Gastroesophageal sphincter (tissue), 3 donors: ENCODE results near the gene BPIFB6.

Source experiments
- EP300 ChIP-seq: sonication (generic); formaldehyde crosslinking; IDR thresholded peaks from one replicate; pipeline ENCODE4 v1.6.1; 2017; ENCODE audit warnings: antibody characterized with exemption, mild to moderate bottlenecking
- POLR2A ChIP-seq, 2 donors: fragments of 450-650 bp; IDR thresholded peaks; one replicate each; pipeline ENCODE4 v1.6.1; 2017; ENCODE audit warnings: antibody characterized with exemption in 2 of 2, mild to moderate bottlenecking in 2 of 2, moderate library complexity in 1 of 2
- POLR2AphosphoS5 ChIP-seq: sonication (generic); formaldehyde crosslinking; IDR thresholded peaks from one replicate; pipeline ENCODE4 v1.6.1; 2017; ENCODE audit warnings: antibody characterized with exemption
- TF ChIP-seq, protein P1 (sequence below), 4 experiments: fragments of 200-600 bp in 2 of 4; fragments of 450-650 bp in 2 of 4; sonication (generic) in 1 of 4; IDR thresholded peaks; one replicate each; pipeline ENCODE4 v1.5.1; 2017 to 2019; ENCODE audit warnings: antibody characterized with exemption in 4 of 4, mild to moderate bottlenecking in 2 of 4, moderate library complexity in 2 of 4

DNA sequence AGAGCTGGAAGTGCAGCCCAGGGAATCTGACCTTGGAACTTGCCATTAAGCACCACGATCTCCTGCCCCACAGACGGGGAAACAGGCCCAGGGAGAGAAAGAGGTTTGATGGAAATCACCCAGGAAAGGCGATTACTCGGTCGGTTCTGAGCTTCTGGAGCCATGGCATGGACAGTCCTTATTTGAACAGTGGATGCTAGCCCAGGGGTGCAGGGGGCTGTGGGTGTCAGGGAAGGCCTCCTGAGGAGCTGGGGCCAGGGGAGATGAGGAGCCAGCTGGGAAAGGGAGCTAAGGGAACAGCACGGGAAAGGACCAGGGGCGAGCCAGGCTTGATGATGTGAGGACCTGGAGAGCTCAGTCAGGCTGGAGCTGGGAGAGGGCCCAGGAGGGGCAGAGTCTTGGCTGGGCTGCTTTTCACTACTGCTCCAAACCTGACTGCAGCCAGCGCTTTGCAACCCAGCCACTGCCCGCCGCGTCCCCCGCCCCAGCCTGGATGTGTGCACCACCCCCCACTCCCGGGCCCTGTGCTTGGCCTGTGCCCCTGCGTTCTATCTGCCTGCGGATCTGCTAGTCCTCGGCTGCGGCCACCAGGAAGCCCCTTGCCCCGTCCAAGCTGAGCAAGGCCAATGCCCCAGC lies 45.0 kb upstream of the BPIFB6 start:
- TF ChIP-seq, protein P1, sequence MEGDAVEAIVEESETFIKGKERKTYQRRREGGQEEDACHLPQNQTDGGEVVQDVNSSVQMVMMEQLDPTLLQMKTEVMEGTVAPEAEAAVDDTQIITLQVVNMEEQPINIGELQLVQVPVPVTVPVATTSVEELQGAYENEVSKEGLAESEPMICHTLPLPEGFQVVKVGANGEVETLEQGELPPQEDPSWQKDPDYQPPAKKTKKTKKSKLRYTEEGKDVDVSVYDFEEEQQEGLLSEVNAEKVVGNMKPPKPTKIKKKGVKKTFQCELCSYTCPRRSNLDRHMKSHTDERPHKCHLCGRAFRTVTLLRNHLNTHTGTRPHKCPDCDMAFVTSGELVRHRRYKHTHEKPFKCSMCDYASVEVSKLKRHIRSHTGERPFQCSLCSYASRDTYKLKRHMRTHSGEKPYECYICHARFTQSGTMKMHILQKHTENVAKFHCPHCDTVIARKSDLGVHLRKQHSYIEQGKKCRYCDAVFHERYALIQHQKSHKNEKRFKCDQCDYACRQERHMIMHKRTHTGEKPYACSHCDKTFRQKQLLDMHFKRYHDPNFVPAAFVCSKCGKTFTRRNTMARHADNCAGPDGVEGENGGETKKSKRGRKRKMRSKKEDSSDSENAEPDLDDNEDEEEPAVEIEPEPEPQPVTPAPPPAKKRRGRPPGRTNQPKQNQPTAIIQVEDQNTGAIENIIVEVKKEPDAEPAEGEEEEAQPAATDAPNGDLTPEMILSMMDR (IDR thresholded peaks at IDR 0.05) = no peak
- TF ChIP-seq POLR2A (IDR thresholded peaks at IDR 0.05) = no peak
- TF ChIP-seq POLR2AphosphoS5 = no peak
- TF ChIP-seq EP300 = no peak
